OCI-M2 (cell line): ENCODE data around the gene ZFYVE1.
A peak's percentile ranks its signal among the peaks of the same experiment; 100 is the strongest.
"Not testable (repeated sequence)": the region's sequence is repeated elsewhere in the genome, so short reads cannot be mapped to it uniquely, and the experiment has no call there.

Source experiments
- DNase-seq: peaks from one replicate; lab custom pipeline; 2025; ENCODE audit not compliant: unreplicated experiment; lab: John Stamatoyannopoulos, UW

ZFYVE1 gene

DNA sequence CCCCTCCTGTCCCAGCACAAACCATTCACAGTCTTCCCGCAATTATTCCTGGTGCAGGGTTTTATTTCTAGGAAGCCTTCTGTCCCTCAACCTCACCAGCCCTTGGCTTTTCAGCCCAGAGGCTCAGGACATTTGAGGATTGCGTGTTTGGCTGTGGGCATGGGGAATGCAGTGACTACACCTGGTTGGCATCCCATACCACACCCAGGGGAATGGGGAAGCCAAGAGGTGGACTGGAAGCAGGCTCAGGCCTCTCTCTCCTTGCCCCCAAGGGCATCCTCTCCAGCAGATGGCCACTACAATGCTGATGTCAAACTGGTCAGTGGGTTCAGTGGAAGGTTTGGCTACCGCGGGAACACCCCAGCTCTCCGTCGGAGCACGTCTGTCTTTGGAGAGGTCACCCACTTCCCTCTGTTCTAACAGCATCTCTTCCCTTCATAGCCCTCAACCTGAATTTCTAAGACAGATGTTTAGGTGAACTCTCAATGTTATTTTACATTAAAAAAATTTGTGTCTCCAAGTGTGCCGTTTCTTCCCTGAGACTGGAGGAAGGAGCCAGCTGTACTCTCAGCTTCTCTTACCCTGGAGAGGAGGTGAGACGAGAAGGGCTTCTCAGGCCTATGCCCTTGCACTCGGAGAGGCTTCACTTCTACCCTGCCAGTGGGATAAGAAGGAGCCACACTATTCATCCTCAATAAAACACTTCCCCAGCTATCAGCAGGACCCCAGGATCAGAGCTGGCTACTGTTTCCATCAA lies 65.1 kb downstream of the ZFYVE1 start:
- DNase-seq = no peak

DNA sequence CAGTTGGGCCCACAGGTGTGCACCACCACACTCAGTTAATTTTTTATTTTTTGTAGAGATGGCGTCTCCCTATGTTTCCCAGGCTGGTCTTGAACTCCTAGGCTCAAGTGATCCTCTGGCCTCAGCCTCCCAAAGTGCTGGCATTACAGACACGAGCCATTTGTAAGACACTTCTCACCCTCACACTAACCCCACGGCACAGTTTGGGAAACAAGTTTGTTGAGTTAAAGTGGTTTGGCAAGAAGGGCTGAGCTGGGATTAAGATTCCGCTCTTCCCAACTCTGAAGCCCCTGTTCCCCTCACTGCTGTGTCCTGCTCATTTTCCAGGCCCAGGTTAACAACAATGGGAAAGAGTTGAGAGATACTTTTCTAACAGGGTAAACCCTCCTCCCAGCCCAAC lies 65.9 kb downstream of the ZFYVE1 start:
- not testable (repeated sequence) for DNase-seq

DNA sequence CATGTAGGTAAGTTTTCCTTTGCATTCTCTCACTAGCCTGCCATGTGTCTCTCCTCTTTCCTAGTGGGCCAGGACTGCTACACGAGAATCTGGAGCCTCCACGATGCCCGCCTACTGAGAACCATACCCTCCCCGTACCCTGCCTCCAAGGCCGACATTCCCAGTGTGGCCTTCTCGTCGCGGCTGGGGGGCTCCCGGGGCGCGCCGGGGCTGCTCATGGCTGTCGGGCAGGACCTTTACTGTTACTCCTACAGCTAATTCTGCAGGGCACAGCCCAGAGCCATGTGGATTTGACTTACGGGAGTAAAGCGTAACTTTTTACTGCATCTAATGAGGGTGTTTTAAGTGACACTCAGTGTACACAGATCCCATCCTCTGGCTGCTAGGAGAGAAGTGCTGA lies 68.4 kb downstream of the ZFYVE1 start:
- no peak for DNase-seq

DNA sequence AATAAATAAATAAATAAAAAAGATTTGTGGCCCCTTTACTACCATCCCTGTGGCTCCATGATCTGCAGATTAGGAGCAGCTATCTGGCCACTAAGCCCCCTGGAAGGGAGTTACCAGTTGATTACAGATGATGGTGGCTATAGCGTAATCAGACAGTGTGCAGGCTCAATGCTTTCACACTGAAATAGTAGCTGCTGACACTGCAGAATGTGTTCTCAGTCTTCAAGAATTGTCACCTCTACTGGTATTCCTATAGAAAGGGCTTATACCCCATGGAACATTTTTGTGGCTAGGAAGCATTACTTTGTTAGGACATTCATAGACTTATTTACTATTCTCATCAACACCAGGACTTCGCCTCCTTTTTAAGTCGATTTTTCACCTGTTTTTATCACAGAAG lies 69.7 kb downstream of the ZFYVE1 start:
- DNase-seq = no peak

DNA sequence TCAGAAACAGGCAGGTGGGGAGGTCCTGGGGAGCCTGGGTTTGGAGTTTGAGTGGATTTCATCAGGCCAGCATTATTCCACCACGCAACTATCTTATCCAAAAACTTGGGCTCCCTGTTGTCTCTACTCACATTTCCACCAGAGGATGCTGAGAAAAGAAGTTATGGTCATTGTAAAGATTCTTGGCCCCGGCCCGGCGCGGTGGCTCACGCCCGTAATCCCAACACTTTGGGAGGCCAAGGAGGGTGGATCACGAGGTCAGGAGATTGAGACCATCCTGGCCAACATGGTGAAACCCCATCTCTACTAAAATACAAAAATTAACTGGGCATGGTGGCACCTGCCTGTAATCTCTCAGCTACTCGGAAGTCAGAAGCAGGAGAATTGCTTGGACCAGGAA lies 70.2 kb downstream of the ZFYVE1 start:
- DNase-seq = not testable (repeated sequence)

DNA sequence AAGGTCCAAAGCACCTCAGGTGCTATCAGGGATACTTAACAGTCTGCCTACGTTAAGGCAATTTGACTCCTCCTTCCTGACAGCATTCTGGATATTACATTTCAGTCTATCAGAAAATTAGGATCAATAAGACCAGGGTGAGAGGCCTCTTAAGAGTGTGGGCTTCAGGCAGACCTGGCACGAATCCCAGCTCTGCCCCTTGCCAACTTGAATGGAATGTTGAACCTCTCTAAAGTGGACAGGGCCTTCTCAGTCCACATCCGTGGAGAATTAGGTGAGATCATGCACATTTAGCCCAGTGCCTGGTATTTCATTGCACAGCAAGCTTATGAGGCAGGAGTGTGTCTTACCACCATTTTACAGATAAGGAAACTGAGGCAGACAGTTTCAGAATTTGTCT lies 74.7 kb downstream of the ZFYVE1 start:
- DNase-seq = no peak

DNA sequence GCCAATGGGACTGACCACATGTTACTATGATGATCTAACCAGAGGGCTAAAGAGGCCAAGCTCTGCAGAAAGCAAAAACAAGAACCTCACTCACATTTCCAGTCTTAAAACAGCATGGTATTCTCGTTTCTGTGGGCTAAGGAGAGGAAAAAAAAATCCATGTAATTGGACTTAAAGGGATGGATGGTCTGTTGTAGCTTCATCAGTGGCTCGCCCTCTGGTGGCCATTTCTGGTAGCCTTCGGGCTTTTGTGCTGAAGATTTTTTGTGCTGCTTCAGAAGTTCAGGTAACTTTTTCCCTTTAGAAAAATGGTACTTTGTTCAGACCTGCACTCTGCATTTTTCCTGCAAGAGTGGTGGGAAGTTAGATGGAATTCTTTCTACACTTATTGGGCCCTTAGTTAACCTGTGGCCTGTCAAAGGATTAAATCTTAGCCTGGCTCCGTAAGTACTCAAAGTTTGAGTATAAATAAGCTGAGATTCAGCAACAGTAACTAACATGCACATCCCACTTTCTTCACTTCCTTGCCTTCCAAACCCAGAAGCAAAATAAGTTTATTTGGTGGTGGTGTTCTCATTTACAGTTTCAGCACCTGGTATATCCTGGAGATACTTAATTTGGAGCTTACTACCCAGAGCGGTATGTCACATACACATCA lies 78.3 kb downstream of the ZFYVE1 start:
- DNase-seq = no peak

DNA sequence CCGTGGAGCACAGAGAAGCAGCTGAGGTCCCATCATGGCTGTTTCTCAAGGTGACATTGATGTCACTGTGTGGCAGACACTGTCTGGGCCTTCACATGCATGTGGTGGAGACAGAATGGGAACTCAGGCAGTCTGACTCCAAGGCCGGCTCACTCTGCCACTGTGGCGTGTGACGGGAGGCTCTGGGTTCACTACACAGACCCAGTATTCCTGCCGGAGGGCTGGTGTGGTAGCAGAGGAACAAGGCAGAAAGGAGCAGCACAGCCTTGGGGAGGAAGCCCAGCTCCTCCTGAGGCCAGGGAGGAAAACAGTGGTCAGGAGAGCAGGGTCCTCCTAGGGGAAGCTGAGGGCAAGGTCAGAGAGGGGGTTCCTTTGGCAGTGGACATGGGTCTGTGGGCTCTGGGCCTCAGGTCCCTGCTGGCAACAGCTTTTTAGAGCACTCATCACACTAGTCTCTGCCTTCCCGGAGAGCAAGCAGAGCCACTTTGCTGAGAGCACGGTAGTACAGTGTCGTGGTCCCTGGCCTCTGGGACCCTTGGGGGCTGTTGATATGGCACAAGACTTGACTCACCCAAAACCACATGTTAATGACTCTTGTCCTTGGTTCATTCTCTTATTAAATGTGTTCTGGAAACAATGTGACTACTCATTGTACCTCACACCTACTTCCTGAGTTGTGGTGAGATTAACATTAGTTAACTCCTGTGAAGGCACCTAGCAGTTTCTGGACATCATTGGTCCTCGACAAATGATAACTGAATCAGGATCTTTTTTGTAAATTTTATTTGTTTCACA lies 79.3 kb downstream of the ZFYVE1 start:
- DNase-seq = no peak

DNA sequence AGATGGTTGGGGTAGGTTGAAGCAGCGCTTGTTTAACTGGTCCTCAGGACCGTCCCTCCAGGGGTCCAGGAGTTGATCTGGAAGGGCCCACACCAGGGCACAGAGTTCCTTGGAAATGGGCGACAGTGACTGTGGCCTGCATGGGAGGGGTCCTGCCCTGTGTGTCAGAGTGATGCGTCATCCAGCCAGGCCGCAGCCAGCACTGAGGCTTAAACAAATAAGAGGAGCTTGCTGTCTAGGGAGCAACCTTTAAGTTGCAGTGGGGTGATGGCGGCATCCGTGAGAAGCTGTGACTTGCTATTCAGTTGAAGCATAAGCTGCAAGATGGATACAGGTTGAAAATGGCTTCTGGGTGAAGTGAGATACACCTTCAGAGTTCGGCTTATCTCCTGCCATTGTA lies 80.4 kb downstream of the ZFYVE1 start:
- no peak for DNase-seq

DNA sequence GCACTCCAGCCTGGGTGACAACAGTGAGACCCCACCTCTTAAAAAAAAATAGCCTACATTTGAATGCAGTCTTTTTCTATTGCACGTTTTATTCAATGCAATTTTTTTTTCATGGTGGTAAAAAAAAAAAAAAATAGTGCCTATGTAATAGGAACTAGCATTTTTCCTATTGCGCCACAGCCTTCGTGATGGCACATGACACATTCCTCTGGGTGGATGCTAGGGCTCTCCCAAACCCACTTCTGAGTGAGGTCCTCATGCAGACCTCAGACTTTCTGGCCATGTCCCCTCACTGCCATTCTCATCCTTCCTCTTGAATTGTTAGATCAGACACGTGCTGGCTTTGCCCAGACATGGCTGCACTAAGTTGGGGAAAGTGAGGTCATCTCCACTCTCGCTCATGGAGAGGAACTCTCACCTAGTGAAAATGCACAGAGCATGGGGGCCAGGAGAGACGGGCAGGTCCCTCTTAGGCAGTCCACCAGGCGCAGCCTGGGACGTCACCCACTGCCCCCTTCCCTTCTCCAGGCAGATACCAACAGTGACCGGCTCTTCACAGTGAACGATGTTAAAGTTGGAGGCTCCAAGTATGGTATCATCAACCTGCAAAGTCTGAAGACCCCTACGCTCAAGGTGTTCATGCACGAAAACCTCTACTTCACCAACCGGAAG lies 81.4 kb downstream of the ZFYVE1 start:
- no peak for DNase-seq

DNA sequence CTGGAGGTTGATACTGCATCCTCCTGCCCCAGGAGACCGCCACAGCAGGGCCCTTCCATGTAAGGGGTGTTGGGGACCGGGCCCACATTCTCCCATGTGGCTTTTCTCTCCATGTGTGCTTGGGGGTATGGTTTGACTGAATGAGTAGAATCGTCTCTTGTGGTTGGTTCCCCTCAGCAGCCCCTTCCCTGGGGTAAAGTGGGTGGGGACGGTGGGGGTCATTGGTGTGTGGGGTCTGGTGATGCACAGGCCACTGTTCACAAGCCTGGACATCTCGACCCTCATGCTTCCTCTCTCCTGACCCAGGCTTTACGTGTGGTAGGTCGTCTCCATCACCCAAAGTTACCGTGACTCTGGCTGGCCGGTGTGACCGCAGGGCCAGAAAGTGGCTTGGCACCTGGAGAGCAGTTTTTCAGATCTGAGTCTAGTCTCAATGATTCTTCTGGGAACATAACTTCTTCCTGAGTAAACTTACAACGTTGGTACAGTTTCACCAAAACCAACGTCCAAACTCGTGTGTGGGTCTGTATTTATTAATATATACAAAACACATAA lies 83.0 kb downstream of the ZFYVE1 start:
- DNase-seq = no peak

DNA sequence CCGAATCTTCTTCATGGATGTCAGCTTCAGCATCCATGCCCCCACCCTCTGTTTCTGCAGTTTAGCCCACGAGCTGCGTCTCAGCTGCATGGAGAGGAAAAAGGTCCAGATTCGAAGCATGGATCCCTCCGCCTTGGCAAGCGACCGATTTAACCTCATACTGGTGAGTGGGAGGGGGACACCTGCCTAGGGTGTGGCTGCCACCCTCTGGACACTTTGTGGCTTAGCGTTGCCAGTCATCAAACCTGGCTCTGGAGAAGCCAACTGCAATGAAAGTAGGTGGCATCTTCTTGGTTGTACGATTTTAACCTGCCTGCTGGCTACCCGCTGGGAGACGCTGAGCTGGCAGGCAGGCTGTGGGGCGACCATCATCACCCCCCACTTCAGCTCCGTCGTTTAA lies 84.0 kb downstream of the ZFYVE1 start:
- DNase-seq = no peak

DNA sequence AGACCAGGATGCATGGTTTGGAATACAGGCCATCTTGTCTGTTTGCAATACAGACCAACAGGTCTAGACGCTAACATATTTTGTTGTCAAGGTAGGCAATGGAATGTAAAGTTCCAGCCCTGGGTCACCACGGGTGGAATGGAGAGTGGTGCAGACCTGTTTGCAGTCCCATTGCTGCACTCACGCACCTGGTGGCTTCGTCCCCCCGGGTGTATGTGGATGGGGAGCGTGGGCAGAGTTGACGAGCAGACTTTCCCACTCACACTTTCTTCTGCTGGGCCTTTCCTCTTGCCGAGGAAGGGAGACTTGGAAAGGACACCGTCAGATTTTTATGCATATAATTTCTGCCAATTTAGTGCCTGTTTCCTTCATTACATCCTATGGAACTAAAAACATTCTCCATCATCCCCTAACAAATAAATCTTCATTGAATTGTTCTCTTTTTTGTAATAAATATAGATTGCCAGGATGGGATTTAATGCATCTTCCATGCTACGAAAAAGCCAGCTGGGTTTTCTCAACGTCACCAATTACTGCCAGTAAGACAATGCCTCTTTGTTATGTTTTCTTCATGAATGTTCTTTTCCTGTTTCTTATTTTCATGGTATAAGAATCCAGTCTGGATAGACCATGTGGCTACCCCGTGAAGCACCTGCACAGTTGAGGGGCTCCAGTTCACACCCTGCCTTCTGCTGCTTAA lies 85.5 kb downstream of the ZFYVE1 start:
- no peak for DNase-seq

DNA sequence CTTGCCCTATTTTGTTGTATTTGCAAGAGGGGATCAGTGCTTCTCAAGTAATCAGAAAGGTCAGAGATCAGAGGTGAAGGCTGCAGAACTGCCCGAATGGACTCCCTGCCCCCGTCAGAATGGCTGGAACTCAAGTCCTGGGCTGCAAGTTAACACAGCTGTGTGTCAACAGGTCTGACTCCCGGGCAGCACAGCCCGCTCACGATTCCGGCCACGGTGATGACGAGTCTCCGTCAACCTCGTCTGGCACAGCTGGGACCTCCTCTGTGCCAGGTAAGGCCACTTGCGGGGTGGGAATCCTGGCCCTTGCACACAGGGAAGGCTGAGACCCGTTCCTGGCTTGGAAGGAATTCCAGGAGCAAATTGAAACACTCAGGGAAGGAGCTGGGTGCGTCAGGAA lies 87.3 kb downstream of the ZFYVE1 start:
- DNase-seq = no peak

DNA sequence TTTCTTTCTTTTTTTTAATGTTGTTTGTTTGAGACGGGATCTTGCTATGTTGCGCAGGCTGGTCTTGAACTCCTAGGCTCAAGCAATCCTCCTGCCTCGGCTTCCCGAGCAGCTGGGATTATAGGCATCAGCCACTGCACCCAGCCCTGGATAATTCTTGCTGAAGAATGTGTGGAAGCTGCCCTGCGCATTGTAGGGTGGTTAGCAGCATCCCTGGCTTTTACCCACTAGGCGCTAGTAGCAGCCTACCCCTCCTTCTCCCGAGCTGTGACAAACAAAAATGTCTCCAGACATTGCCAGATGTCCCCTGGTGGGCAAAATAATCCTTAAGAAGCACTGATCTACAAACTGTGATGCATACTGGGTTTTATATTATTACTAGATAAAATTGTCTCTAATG lies 94.0 kb downstream of the ZFYVE1 start:
- no peak for DNase-seq

DNA sequence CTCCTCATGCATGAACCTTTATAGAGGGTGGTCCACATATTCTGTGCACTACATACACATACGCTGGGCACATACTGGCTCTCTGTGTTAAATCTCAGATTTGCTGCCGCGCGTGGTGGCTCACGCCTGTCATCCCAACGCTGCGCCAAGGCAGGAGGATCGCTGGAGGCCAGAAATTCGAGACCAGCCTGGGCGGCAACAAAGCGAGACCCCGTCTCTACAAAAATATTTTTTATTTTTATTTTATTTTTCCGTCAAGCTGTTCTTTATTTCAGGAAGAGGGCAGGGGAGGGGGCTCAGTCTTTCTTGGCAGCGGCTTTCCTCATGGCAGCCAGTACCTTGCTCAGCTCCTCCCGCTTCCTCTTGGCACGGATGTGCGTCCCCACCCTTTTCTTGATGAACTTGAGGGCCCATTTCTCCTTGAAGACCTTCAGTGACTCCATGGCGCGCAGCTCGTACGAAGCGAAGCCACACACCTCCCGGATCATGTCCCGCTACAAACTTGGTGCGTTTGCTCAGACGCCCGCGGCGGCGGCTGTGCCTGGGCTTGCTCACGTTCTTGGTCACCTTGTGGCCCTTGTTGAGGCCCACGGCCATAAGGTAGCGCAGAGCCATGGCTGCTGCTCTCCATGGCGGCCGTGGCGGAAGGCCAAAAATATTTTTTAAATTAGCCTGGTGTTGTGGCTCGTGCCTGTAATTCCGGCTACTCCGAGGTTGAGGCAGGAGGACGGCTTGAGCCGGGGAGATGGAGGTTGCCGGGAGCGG lies 97.4 kb downstream of the ZFYVE1 start:
- DNase-seq = no peak

DNA sequence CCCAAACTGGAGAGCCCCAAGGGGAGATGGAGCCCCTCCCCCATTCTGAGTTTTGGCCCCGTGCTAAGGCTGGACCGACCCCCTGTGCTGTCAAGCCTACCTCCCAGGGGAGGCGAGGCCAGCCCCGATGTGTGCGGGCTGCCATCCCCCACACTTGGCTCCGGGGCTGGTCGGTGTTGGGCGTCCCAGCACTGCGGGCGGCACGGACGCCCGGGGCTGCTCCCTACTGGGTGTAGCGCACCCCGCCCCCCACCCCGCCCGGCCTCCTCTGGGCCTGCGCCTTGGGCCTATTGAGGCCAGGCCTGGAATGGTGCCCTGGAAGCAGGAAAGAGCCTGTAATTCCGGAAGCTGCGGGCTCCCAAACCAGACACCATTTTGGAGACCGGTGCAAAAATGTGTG lies 98.0 kb downstream of the ZFYVE1 start:
- DNase-seq = no peak

DNA sequence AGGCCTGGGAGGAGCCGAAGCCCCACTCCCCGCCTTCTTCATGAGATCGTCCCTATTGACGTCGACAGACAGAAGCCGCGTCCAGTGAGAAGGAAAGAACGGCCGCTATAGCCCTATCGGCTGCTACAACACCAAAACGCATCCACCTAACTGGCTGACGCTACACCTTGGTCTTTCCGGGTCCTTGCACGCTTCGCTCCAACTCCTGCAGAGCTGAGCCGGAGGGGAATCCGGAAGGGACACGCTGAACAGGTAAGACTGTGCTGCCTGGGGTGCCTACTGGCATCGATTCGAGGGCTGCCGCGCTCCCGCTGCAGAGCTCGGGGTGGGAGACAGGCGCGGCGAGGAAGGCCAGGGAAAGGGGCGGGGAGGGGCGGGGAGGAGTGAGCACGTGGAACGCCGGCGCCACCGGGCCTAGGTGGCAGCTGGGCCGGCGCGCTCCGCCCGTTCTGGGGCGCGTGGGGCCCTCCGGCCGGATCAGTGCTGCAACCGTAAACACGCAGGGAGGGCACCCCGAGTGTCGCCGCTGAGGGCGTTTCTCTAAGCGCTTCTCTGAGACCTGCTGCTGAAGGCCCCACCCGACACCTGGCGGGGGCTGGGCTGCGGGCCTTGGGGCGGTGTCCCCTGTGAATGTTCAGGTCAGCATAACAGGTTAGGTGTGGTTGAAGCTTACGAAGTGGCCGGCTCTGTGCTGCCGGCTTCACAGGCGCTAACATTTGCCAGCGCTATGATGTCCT lies 100.4 kb downstream of the ZFYVE1 start, which contains the start of gene DCAF4:
DCAF4 (plus strand) TSS at position 173 of the 737 bp plus-strand sequence. CDS start 11,515 bp downstream, outside the sequence.
- DNase-seq = peak; percentile 91

DNA sequence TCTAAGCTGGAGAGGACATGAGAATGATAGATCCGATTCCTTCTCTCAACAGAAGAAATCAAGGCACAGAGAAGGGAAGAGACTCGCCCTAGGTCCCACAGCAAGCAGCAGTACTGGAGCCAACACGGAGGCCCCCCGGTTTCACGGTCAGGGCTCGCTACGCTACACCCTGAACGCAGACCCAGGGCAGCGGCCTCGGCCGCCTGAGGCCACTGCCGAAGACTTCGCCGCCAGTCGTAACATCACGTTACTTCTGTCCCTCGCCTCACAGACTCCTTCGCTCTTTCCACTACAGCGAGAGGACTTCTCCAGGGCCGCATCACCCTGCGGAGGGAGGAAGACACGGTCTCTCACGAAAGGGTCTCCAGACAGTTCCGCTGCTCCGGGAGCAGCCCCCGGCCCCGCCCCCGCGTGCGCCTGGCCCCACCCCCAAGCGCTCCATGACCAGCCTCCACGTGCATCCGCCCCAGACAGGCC lies 101.1 kb downstream of the ZFYVE1 start:
- DNase-seq = no peak
